CD4-positive, alpha-beta T cell (primary cell): Measurements from ENCODE around the gene PRPF19. TPM values are rescaled to one million over a fixed set of nuclear protein-coding genes. Genes with fewer than 3 reads are reported as not detected.

Experiments
- ATAC-seq: fragments of 200-7000 bp; cut with Tn5 transposase; one replicate; pipeline ENCODE4 v1.10.0; 2022; ENCODE audit warnings: mild to moderate bottlenecking; ENCODE audit not compliant: poor library complexity
- CTCF ChIA-PET: fragments of 350-600 bp; sonication (Branson Sonifier 250); formaldehyde crosslinking; loops from one replicate; lab custom pipeline; 2021; ENCODE audit warnings: antibody characterized with exemption, inconsistent platforms; lab: Charles Lee
- POLR2A ChIA-PET: fragments of 350-600 bp; sonication (Branson Sonifier 250); formaldehyde crosslinking; loops from one replicate; lab custom pipeline; 2021; ENCODE audit warnings: antibody characterized with exemption, inconsistent platforms; lab: Charles Lee
- DNase-seq, 14 experiments: peaks; one replicate each; pipeline ENCODE4 v3.0.0-alpha.2; 2013 to 2020; ENCODE audit warnings: mixed read lengths in 2 of 14
- H3K27ac ChIP-seq, 2 donors: one replicate each; pipeline versions ENCODE4 v1.5.1 to v1.7.0; 2013; ENCODE audit warnings: low read length in 2 of 2, low read depth in 1 of 2, mild to moderate bottlenecking in 1 of 2
- H3K27me3 ChIP-seq, 2 experiments: 1 replicate in 1 of 2; 2 replicates in 1 of 2; pipeline versions ENCODE4 v1.6.1 to v1.7.0; 2013; ENCODE audit warnings: low read length in 2 of 2, control low read depth in 1 of 2, mild to moderate bottlenecking in 1 of 2, moderate library complexity in 1 of 2; ENCODE audit not compliant: insufficient read depth in 2 of 2, control insufficient read depth in 1 of 2
- H3K36me3 ChIP-seq: one replicate; pipeline ENCODE4 v1.6.1; 2013; ENCODE audit warnings: low read length, control low read depth; ENCODE audit not compliant: insufficient read depth
- H3K4me1 ChIP-seq: one replicate; pipeline ENCODE4 v1.6.1; 2013; ENCODE audit warnings: low read length, control low read depth; ENCODE audit not compliant: insufficient read depth
- H3K4me3 ChIP-seq: one replicate; pipeline ENCODE4 v1.5.1; 2013; ENCODE audit warnings: mild to moderate bottlenecking, low read length, moderate library complexity
- H3K9me3 ChIP-seq, 2 experiments: 1 replicate in 1 of 2; 2 replicates in 1 of 2; pipeline versions ENCODE4 v1.6.1 to v1.7.0; 2013; ENCODE audit warnings: low read length in 2 of 2, mild to moderate bottlenecking in 2 of 2, control low read depth in 1 of 2, moderate library complexity in 1 of 2; ENCODE audit not compliant: control insufficient read depth in 1 of 2, insufficient read depth in 1 of 2
- H3K27ac Mint-ChIP-seq: one replicate; pipeline ENCODE4 v1.8.0; 2020; ENCODE audit warnings: mixed read lengths
- H3K27me3 Mint-ChIP-seq: one replicate; pipeline ENCODE4 v1.8.0; 2021; ENCODE audit warnings: mixed read lengths
- H3K36me3 Mint-ChIP-seq: one replicate; pipeline ENCODE4 v1.8.0; 2021; ENCODE audit warnings: low read depth, mixed read lengths
- H3K4me1 Mint-ChIP-seq: one replicate; pipeline ENCODE4 v1.8.0; 2021; ENCODE audit warnings: low read depth, mixed read lengths
- H3K4me3 Mint-ChIP-seq: one replicate; pipeline ENCODE4 v1.8.0; 2020; ENCODE audit warnings: mild to moderate bottlenecking, mixed read lengths
- H3K9me3 Mint-ChIP-seq: one replicate; pipeline ENCODE4 v1.8.0; 2020; ENCODE audit warnings: mixed read lengths
- CTCF ChIP-seq: fragments of 200-600 bp; IDR thresholded peaks from one replicate; pipeline ENCODE4 v1.8.0; 2022; ENCODE audit warnings: antibody characterized with exemption, mild to moderate bottlenecking
- intact Hi-C, 2 experiments: fragments of 100-400 bp; cut with DNase I in 1 of 2; cut with micrococcal nuclease in 1 of 2; formaldehyde crosslinking; loops; one replicate each; pipeline versions ENCODE4 v1.15.1 to v1.9.0; 2023 to 2025; cut with DNase I, micrococcal nuclease
- total RNA-seq, 174 experiments: library from RNA in 2 of 174; stranded (reverse) in 2 of 174; gene quantifications; one replicate each; pipeline ENCODE4 v1.2.3 and lab custom pipeline; 2021 to 2026

PRPF19 gene
- total RNA-seq, 2 experiments from 2014 or later: 63.2 to 67.3 TPM

GRCh38 chr11:60918939-60919265, 12.5 kb upstream of the PRPF19 start:
- Mint-ChIP-seq H3K4me1 (peaks cover 34% of the 10 kb centered on the region), H3K27ac (no peak overlapping the region), H3K4me3 (no peak overlapping the region), H3K9me3 (no peaks in the 10 kb centered on the region), H3K36me3 (peaks cover 68% of the 10 kb centered on the region), H3K27me3 (peaks cover 19% of the 10 kb centered on the region)
- ATAC-seq: no peak
- no peak for DNase-seq
- no peak for TF ChIP-seq CTCF
- peaks cover 0 to 4% of the 10 kb centered on the region in 2 experiments for H3K9me3 ChIP-seq
- peaks cover 53% of the 10 kb centered on the region for H3K36me3 ChIP-seq
- H3K4me1 ChIP-seq: peaks cover 45% of the 10 kb centered on the region
- intact Hi-C loops: loop anchor here in 1 of 2 experiments (5.0 kb wide), 1 partner anchor 33 kb away; the partner anchor contains the start of gene SLC15A3
- no peak overlapping the region for H3K27ac ChIP-seq
- CTCF ChIA-PET: interaction anchor here (1.2 kb wide), 1 partner anchor 13 kb away, joined by 3 read pairs; the partner anchor contains the start of gene PRPF19
- peaks cover 10 to 13% of the 10 kb centered on the region in 2 experiments for H3K27me3 ChIP-seq
- POLR2A ChIA-PET: no interaction called here
- no peak overlapping the region for H3K4me3 ChIP-seq

- Histone ChIP-seq H3K4me1 (peaks cover 43% of the 10 kb centered on the region), H3K4me3 (no peak overlapping the region)
- intact Hi-C loops: loop anchor here in 1 of 2 experiments (5.0 kb wide), 1 partner anchor 34 kb away; the partner anchor contains the start of gene SLC15A3
These were observed 12.0 kb upstream of the PRPF19 start for GRCh38 chr11:60918251-60918938.

GRCh38 chr11:60917267-60917666, 10.9 kb upstream of the PRPF19 start:
- TF ChIP-seq CTCF: no peak
- no peak overlapping the region for H3K27ac ChIP-seq
- H3K27ac Mint-ChIP-seq: no peak overlapping the region

More at GRCh38 chr11:60918251-60918938, 12.0 kb upstream of the PRPF19 start:
- ATAC-seq (no peak), DNase-seq (no peak)
- no peak overlapping the region for H3K27ac Mint-ChIP-seq
- H3K27me3 Mint-ChIP-seq: peaks cover 18% of the 10 kb centered on the region
- H3K4me3 Mint-ChIP-seq: no peak overlapping the region
- Histone ChIP-seq H3K27me3 (peaks cover 5 to 8% of the 10 kb centered on the region in 2 experiments), H3K36me3 (peaks cover 49% of the 10 kb centered on the region), H3K27ac (no peak overlapping the region), H3K9me3 (no peaks in the 10 kb centered on the region)
- peaks cover 68% of the 10 kb centered on the region for H3K36me3 Mint-ChIP-seq
- ChIA-PET CTCF (interaction anchor here (0.7 to 1.2 kb wide), 2 partner anchors 12 to 68 kb away, joined by 3 read pairs; partner anchors contain the start of gene PRPF19), POLR2A (no interaction called here)
- no peaks in the 10 kb centered on the region for H3K9me3 Mint-ChIP-seq
- no peak for TF ChIP-seq CTCF
- H3K4me1 Mint-ChIP-seq: peaks cover 39% of the 10 kb centered on the region

More at GRCh38 chr11:60917267-60917666, 10.9 kb upstream of the PRPF19 start:
- Mint-ChIP-seq H3K4me1 (peaks cover 50% of the 10 kb centered on the region), H3K36me3 (peaks cover 57% of the 10 kb centered on the region), H3K9me3 (no peaks in the 10 kb centered on the region), H3K27me3 (peaks cover 10% of the 10 kb centered on the region), H3K4me3 (peak overlapping the region; percentile 67)
- ChIA-PET POLR2A (no interaction called here), CTCF (no interaction called here)
- Histone ChIP-seq H3K9me3 (no peaks in the 10 kb centered on the region), H3K27me3 (peaks cover 0 to 6% of the 10 kb centered on the region in 2 experiments), H3K4me1 (peaks cover 53% of the 10 kb centered on the region), H3K36me3 (peaks cover 39% of the 10 kb centered on the region), H3K4me3 (no peak overlapping the region)
- no peak for DNase-seq
- intact Hi-C loops: loop anchor here in 1 of 2 experiments (5.0 kb wide), 1 partner anchor 35 kb away; the partner anchor contains the start of gene SLC15A3
- no peak for ATAC-seq
